ENCODE results near the gene AP1G1.

The AP1G1 gene

DNA sequence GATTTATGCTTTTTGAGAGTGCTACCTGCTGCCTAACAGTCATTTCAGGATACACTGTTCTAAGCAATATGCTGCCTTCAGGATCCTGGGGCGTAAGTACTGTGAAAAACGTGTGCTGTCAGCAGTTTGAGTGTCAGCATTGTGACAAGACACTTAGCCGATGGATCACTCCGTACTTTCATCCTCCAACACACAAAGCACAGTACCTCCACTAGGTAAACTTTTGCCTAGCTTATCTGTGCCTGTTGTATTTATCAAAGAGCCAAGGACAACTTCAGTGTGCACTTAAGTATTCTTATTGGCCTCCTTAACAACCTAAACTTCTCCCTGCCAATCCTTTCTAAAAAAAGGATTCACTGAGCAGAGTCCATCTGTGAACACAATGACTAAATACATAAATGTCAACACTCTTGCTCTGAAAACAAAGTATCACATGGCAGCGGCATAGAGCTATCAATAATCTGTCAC is 50.3 kb downstream of the AP1G1 start:
- no peak for DNase-seq (ENCODE audit: low read depth in 2 of 3, low spot score in 1 of 3)

DNA sequence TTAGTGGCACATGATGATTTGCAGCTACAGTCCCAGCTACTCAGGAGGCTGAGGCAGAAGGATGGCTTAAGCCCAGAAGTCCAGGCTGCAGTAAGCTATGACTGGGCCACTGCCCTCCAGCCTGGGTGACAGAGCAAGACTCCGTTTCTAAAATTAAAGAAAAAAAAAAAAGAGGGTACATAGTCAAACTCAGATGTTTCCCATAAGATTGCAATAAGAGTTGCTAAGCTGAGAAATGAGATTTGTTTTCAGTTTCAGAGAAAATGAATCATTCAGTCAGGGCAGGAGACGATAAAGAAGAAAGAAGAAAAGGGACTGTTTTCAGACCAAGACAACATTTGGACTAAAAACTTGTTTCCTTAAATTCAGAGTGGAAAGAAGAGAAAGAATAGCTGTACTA is 54.0 kb downstream of the AP1G1 start:
- no peak for DNase-seq (ENCODE audit: low read depth in 2 of 3, low spot score in 1 of 3)

DNA sequence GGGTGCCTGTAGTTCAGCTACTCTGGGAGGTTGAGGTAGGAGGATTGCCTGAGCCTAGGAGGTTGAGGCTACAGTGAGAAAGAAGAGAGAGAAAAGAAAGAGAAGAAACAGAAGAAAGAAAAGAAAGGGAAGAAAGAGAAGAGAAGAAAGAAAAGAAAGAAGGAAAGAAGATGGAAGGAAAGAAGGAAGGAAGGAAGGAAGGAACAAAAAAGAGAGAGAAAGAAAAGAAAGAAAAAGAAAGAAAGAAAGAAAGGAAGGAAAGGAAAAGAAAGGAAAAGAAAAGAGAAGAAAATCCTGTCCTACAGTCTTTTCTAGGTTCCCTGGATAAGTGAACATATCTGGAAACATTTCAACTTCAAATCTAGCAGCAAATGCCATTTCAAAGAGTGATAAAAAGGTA is 54.5 kb downstream of the AP1G1 start:
- DNase-seq (ENCODE audit: low read depth in 2 of 3, low spot score in 1 of 3), result no peak

DNA sequence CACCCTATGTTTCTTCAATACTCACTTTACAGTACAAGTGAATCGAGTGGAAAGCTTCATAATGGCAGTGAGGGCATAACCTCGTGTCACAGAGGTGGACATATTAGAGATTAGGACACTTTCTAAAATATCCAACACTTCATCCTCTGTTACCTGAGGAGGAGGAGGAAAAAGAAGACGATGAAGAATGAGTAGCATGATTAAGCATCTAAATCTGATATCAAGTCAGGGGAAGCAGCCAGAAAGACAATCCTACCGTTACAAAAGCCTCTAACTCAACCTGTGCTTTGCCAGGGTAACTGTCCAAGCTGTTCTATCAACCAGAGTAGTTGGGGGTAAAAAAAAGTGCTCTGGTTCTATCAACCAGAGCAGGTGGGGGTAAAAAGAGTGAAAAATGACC is 60.4 kb downstream of the AP1G1 start:
- DNase-seq (ENCODE audit: low read depth in 2 of 3, low spot score in 1 of 3), result no peak

DNA sequence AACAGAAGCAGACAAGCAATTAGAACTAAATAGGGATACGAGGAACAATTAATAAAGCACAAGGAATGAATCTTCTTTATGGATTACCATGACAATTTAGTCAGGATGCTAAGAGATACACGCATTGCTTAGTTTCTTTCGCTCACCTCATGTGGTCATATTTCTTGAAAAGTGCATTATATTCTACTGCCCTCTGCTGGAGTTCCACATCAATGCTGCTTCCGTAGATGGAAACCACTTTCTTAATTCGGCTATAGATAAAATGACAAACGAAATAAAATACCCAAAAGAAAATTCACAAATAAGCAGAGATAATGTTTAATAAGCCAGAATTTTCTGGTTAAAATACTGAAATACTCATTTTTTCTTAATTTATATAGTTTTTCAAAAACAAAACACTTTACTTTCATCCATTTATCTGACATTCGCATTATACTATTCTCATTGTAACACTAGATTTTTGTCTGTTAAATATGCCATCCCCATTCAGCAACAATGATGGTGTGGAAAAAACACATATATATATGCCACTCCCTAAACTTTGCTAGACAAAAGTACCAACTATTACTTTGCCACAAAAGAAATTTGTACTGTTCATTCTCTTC is 62.1 kb downstream of the AP1G1 start:
- DNase-seq (ENCODE audit: low read depth in 2 of 3, low spot score in 1 of 3), result peak in 1 of 3 donors; percentile 21

DNA sequence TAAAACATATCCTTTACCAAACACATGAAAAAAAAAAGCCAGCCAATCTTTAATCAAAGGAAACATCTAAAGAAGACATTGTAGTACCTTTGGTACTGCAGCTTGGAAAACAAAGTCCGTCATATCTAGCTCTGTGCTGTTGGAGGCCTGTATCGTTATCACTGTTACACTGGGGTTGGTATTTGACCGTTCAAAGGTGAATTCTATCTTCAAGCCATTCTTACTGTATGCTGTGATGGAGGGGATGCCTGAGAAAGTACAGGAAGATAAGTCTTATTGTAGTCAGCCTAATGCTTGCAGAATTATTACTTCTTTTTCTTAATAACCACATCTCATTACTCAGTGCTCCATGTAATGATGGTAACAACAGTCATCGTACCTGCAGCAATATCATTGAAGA is 69.8 kb downstream of the AP1G1 start:
- no peak for DNase-seq (ENCODE audit: low read depth in 2 of 3, low spot score in 1 of 3)

DNA sequence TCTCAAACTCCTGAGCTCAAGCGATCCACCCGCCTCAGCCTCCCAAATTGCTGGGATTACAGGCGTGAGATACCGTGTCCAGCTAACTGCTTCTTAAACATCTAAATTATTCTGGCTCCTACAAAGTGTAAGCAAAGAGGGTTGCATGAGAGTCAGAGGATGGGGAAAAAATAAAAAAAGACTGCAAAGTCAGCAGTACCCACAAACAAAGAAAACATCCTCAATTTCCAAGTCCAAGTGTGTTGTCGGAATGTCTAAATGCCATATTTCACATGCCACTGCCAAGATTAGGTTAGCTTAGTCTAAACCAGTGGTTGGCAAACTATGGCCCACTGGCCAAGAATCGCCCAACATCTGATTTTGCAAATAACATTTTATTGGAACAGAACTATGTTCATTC is 71.1 kb downstream of the AP1G1 start:
- no peak for DNase-seq (ENCODE audit: low read depth in 2 of 3, low spot score in 1 of 3)

DNA sequence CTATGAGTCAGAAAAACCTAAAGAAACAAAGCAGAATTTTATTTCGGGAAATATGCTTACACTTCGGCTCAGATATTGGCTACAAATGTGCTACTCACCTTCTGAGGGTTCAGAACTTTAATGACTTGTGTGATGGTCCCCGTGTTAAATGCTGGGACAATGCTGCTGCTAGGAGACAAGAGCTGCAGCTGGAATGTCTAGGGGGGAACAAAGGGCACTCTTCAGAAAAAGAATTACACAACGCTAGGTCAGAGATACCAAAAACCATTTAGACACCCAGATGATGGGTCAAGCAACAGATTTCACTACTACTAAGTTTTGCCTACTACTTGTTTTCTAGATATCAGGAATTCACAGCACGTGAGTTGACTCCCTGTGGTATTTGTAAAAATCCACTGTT is 74.1 kb downstream of the AP1G1 start:
- no peak for DNase-seq (ENCODE audit: low read depth in 2 of 3, low spot score in 1 of 3)

DNA sequence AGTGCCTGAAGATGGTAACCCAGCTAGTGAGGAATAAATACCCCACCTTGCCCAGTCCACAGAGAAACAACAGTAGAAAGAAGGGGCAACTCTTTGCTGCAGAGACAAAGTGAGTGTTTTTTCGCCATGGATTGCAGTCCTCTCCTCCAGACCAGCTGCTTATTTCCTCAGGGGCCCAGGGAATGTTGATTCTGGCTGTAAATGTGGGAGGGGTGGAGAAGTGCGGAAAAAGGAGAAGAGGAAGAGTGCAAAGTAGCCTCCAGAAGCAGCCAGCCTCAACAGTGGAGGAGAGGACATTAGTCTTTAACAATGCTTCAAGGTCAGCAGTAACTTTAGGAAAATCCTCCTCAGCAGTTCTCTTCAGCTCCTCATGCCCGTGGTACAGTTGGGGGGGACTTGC is 76.0 kb downstream of the AP1G1 start:
- DNase-seq (ENCODE audit: low read depth in 2 of 3, low spot score in 1 of 3), result no peak

DNA sequence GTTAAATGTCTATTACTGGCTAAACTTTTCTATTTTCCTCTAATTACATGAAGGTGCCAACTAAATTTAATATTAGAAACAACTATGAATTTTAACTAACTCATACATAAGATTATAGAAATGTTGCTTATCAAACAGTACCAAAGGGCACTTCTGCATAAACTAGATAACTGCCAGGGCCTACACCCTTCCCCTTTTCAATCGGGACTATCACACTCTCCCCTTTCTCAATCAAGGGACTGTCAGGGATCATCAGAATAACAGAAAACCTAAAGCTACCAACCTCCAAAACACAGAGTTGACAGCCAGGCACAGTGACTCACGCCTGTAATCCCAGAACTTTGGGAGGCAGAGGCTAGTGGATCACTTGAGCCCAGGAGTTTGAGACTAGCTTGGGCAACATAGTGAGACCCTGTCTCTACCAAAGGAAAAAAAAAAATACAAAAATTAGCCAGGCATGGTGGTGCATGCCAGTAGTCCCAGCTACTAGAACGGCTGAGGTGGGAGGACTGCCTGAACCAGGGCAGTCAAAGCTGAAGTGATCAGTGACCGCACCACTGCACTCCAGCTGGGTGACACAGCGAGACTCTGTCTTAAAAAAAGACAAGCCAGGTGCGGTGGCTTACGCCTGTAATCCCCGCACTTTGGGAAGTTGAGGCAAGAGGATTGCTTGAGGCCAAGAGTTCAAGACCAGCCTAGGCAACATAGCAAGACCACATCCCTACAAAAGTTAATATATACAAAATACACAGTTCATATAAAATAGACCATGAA is 80.9 kb downstream of the AP1G1 start:
- no peak for DNase-seq (ENCODE audit: low read depth in 2 of 3, low spot score in 1 of 3)

DNA sequence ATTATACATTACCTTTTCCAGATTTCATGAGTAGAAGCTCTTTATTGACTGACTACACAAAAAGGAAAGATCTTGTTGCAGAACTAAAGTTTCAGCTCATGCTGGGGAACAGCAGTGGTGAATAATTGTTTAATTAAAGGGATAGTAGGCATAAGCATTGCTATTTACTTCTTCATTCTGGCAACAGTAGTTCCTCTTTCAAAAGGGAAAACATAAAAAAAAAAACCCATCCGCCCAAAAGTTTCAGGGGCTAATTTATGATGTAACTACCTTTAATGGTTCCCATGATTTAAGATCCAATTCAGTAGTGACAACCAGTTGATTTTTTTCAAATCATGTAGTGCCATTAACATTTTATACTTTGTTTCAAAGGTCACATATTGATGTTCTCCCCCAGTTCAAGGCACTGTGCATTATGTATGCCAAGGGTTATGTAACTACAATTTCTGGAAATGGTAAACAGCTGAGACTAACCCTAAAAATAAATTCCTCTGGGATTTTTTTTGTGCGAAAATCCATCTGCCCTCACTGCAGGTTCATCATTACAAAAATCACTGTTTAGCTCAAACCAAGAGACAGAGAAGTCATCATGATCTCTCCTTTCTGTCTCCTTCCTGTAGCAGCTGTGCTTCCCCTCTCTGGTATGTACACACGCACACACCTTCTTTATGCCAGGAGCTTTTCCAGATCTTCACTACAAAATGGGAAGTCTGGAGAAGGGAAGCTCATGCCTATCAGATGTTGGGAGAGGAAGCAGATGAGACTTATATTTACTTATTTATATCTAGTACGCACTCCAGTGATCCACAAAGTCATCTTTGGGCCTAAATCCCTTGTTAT is 81.9 kb downstream of the AP1G1 start:
- no peak for DNase-seq (ENCODE audit: low read depth in 2 of 3, low spot score in 1 of 3)

DNA sequence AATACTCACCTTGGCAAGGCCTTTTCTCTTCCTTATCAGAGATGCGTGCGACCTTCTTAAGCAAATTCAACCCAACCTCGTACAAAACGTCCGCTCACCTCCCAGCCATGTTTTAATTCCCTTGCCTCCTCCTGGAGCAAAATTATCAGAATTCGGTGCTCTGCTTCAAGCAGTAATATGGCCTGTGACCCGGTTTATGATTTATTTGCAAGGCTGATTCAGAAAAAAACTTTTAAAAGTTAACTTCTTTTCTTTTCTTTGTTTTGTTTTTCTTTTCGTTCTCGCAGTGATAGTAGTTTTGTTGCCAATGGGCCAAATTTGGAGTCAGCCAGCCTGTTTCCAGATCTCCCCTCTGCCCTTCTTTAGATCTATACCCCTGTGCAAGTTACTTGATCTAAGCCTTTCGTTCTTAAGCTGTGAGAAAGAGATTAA is 84.3 kb downstream of the AP1G1 start, which contains the start of gene PHLPP2:
Gene PHLPP2, minus strand, starts transcription at position 382 of the 432 bp plus-strand sequence. CDS start 9,906 bp downstream, outside the sequence.
- no peak for DNase-seq (ENCODE audit: low read depth in 2 of 3, low spot score in 1 of 3)

DNA sequence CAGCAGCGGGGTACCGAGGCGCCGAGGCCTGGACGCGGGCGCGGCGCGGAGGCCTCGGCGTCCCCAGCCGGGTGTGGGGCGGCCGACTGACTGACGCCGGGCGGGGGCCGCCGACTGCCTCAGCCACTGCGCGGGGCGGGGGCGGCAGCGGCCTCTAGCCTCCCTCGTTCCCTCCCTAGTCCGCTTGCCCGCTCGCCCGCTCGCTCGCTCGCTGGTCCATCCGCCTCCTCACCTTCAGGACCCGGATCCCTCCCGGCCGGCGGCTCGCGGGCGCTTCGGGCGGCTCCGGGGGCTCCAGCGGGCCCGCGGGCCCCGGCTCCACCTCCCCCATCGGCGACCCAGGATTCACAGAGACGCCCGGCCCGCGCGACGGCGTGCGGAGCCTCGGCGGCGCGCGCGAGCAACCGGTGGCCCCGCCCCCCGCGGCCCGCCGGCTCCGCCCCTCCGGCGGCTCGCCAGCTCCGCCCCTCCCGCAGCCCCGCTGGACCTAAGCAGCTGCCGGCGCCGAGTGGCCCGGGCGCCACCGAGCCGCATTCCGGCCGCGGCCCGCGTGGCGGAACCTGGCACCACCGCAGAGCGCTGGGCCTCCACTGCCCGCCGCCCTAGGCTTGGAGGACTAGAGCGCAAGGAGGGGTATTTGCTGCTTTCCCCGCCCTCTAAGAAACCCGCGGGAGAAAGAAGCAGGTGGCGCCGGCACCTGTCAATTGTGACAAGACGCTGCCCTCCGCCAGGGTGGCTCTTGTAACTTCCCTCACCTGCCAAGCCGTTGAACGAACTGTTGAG is 84.9 kb downstream of the AP1G1 start:
- DNase-seq (ENCODE audit: low read depth in 2 of 3, low spot score in 1 of 3), result peak; percentile 48 to 72 (median 62)

DNA sequence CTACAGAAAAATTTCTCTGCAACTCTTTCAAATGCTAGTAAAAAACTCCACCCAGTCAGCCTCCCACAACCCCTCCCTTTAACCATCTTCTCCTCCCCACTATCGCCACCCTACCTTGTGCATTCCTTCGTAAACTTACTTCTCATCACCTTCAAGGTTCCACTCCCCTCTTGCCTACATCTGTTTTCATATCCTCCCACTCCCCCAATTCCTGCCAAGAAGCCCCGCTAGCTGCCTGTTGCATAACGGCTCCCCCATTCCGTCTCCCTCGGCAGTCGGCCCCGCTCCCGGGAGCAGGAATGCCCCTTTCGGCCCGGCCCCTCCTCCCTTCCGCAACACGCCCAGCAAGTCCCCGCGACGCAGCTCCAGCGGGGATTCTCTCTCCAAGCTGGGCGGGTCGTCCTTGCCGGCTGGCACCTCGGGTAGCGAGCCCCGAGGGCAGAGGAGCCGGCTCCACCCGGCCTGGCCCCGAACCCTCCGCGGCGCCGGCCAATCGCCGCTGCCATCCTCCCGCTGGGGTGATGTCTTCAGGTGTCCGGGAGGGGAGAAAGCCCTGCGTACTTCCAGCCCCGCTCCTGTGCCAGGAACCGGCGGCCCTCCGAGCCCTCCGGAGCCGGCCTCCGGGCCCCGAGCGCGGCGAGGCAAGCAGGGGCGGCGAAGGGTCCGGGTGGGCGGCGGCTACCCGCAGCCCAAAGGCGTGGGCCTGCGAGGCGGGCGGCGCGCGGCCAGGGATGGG is 85.7 kb downstream of the AP1G1 start:
- DNase-seq (ENCODE audit: low read depth in 2 of 3, low spot score in 1 of 3), result peak; percentile 17 to 54 (median 36)

DNA sequence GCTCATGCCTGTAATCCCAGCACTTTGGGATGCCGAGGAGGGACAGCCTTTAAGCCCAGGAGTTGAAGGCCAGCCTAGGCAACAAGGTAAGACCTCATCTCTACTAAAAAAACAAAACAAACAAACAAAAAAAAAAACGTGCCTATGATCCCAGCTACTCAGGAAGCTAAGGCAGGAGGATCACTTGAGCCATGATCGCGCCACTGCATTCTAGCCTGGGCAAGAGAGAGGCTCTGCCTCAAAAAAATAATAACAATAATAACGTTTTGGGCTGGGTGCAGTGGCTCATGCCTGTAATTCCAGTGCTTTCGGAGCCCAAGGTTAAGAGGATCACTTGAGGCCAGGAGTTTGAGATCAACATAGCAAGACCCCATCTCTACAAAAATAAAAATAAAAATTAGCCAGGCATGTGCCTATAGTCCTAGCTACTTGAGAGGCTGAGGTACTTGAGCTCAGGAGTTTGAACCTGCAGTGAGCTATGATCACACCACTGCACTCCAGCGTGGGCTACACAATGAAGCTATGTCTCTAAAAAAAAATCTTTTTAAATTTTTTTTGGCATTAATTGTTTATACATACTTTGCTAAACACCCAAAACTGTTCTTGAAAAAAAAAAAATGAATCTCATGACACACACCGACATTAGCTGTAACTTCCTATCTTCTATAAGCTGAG is 87.4 kb downstream of the AP1G1 start:
- DNase-seq (ENCODE audit: low read depth in 2 of 3, low spot score in 1 of 3), result no peak

DNA sequence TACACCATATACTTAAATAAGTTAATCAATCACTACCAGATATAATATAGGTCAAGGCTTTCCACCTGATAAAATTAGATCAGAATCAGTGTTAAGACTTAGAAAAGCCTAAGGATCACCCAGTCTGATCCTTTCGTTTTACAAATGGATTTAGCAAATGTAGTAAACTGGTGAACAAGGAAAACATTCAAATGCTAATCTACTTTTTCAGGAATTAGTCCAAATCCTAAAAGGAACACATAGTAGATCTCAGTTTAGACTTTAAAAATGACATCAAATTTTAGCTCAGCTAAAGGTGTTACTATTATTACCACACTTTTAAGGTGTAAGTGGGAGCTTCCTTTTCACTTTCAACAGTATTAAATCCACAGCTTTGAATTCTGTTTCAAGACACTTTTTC is 96.1 kb downstream of the AP1G1 start:
- no peak for DNase-seq (ENCODE audit: low read depth in 2 of 3, low spot score in 1 of 3)

DNA sequence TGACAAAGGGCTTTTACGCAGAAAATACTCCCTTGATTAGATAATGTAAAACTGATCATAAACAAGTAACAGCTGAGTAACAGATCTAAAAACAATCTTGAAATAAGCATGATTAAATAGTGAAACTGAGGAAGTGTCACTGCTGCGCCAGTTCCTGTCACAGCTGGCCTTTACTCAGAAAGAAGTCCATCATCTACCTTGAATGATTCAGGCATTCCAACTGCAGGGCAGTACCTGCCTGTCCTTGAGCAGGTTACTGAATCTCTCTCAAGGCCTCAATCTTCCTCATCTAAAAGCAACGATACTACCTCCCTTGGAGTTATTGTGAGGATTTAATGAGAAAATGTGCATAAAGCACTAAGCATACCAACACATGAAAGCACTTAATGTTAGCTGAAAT is 96.8 kb downstream of the AP1G1 start:
- no peak for DNase-seq (ENCODE audit: low read depth in 2 of 3, low spot score in 1 of 3)

DNA sequence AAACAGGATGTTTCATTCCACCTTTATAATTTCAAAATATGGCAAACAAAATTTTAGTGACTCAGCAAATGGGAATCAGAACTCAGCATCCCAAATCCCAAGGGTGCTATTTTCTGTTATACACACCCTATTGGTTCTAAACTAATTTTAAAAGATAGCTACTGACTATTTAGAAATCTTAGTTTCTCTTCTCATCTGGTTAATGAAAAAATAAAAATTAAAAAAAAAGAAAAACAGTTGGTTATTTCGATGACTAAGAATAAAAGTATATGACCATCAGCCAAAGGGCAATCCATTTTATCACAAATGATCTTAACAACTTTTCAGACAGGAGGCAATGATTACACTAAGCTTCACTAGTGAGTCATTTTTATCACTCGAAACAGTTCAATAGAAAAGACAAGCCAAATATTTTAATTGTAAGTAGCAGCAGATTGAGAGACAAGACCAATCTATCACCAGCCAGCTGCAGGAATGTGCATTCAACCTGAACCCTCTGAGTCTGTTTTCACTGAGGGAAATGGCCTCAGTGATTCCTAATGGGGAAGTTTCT is 99.3 kb downstream of the AP1G1 start:
- DNase-seq (ENCODE audit: low read depth in 2 of 3, low spot score in 1 of 3), result no peak

DNA sequence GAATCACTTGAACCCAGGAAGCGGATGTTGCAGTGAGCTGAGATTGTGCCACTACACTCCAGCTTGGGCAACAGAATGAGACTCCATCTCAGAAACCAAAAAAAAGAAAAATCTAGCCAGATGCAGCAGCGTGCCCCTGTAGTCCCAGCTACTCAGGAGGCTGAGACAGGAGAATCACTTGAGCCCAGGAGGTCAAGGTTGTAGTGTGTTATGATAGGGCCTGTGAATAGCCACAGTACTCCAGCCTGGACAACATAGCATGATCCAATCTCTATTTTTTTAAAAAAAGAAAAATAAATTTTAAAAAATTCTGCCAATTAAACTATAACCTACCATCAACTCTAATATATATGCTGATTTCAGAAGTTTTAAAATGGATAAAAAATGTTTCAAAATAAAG is 99.9 kb downstream of the AP1G1 start:
- DNase-seq (ENCODE audit: low read depth in 2 of 3, low spot score in 1 of 3), result no peak

Data from stimulated activated CD4-positive, alpha-beta T cell treated with anti-CD3 and anti-CD28 coated beads, Interleukin-12 subunit alpha, Interleukin-12 subunit beta, amount 100 ng/mL, for 48 hours (primary cell).